Osteocyte (in vitro differentiated cells): Measurements from ENCODE around the gene MRPL55. TPM values are rescaled to one million over a fixed set of nuclear protein-coding genes. Genes with fewer than 3 reads are reported as not detected.

ENCODE experiments used
- DNase-seq: peaks from one replicate; pipeline ENCODE4 v3.0.0; 2021; ENCODE audit warnings: mixed read lengths; ENCODE audit not compliant: unreplicated experiment; ENCODE audit errors: extremely low spot score
- H3K27ac Mint-ChIP-seq: one replicate; pipeline ENCODE4 v1.8.0; 2021; ENCODE audit warnings: mild to moderate bottlenecking, mixed read lengths; ENCODE audit not compliant: unreplicated experiment
- H3K27me3 Mint-ChIP-seq: one replicate; pipeline ENCODE4 v1.8.0; 2021; ENCODE audit warnings: mixed read lengths; ENCODE audit not compliant: unreplicated experiment
- H3K36me3 Mint-ChIP-seq: one replicate; pipeline ENCODE4 v1.8.0; 2021; ENCODE audit warnings: mixed read lengths; ENCODE audit not compliant: unreplicated experiment
- H3K4me1 Mint-ChIP-seq: one replicate; pipeline ENCODE4 v1.8.0; 2021; ENCODE audit warnings: mixed read lengths; ENCODE audit not compliant: unreplicated experiment
- H3K4me3 Mint-ChIP-seq: one replicate; pipeline ENCODE4 v1.8.0; 2021; ENCODE audit warnings: mild to moderate bottlenecking, moderate library complexity, mixed read lengths; ENCODE audit not compliant: unreplicated experiment
- H3K9me3 Mint-ChIP-seq: one replicate; pipeline ENCODE4 v1.8.0; 2021; ENCODE audit warnings: mixed read lengths; ENCODE audit not compliant: unreplicated experiment
- total RNA-seq: library from RNA; stranded (reverse); gene quantifications from 2 replicates; pipeline ENCODE4 v1.2.1, GENCODE V29; 2021
- TF ChIP-seq, protein P1 (sequence below): fragments of 200-600 bp; sonication (generic); IDR thresholded peaks from 2 replicates; pipeline ENCODE4 v1.5.0; 2021; ENCODE audit warnings: antibody characterized with exemption, mild to moderate bottlenecking, moderate library complexity

The MRPL55 gene
- total RNA-seq, 1 donor from 2014 or later: 46.1 TPM

DNA sequence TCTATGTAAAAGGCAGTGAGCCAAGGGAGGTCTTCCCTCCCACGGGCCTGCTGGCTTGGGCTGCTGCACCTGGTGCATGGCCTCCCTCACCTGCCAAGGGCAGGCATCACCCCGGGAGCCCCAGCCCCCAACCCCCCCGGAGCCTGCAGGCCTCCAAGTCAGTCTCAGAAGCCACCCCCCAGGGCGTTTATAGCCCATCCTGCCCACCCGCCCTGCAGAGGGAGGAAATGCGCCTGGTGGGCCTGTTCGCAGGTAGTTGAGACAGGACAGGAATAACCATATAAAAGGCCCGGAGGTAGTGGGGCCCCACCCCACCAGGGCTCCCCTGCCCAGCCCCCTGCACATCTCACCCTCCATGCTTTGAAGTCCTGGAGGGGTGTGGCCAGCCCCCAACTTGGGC lies 44.8 kb downstream of the MRPL55 start:
- no peak for DNase-seq
- H3K36me3 Mint-ChIP-seq: no peaks in the 10 kb centered on the region
- H3K27me3 Mint-ChIP-seq: peaks cover 28% of the 10 kb centered on the region
- no peak overlapping the region for H3K27ac Mint-ChIP-seq
- TF ChIP-seq, protein P1, sequence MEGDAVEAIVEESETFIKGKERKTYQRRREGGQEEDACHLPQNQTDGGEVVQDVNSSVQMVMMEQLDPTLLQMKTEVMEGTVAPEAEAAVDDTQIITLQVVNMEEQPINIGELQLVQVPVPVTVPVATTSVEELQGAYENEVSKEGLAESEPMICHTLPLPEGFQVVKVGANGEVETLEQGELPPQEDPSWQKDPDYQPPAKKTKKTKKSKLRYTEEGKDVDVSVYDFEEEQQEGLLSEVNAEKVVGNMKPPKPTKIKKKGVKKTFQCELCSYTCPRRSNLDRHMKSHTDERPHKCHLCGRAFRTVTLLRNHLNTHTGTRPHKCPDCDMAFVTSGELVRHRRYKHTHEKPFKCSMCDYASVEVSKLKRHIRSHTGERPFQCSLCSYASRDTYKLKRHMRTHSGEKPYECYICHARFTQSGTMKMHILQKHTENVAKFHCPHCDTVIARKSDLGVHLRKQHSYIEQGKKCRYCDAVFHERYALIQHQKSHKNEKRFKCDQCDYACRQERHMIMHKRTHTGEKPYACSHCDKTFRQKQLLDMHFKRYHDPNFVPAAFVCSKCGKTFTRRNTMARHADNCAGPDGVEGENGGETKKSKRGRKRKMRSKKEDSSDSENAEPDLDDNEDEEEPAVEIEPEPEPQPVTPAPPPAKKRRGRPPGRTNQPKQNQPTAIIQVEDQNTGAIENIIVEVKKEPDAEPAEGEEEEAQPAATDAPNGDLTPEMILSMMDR: no peak
- H3K4me1 Mint-ChIP-seq: peaks cover 3% of the 10 kb centered on the region
- no peak overlapping the region for H3K4me3 Mint-ChIP-seq
- no peaks in the 10 kb centered on the region for H3K9me3 Mint-ChIP-seq

DNA sequence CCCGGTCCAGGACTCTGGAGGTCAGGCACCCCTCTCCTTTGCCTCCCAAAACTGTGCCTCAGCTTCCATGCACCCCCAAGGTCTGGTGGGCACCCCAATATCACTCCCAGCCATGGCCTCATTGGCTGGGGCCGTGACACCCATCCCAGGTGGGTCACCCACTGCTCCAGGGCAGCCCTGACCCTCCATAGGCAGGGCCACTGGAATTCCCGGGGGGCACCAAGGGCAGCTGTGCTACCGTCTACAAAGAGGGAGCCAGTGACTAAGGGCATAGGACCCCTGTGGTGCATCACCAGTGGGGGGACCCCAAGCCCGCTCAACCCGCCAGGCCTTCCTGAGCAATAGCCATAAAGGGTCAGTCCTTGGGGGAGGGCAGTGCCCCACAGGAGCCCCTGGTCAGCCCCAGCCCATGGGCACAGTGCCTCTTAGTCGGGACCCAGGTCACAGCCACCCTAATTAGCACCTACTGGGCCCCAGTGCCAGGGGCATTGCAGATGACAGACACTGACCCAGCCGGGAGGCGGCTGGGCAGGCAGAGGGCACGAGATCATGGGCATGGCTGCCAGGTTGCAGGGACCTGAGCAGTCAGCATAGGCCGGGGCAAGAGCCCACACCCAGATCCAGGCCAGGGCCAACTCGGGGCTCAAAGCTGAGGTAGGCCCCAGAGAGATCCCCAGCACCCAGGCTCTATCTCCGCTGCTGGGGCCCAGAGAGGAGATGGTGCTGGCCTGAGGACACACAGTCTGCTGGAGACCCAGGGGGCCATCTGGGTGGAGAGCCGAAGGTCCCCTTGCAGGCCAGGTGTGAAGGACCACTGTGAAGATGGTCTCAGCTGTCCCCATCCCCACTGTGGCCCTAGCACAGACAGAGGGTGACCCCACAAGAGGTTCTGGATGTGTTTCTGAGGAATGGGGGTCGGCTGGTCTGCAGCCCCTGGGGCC lies 45.6 kb downstream of the MRPL55 start:
- no peaks in the 10 kb centered on the region for H3K36me3 Mint-ChIP-seq
- no peaks in the 10 kb centered on the region for H3K9me3 Mint-ChIP-seq
- no peak for DNase-seq
- no peak overlapping the region for H3K4me3 Mint-ChIP-seq
- TF ChIP-seq, protein P1: no peak
- H3K27ac Mint-ChIP-seq: no peak overlapping the region
- H3K27me3 Mint-ChIP-seq: peaks cover 32% of the 10 kb centered on the region
- peaks cover 3% of the 10 kb centered on the region for H3K4me1 Mint-ChIP-seq

DNA sequence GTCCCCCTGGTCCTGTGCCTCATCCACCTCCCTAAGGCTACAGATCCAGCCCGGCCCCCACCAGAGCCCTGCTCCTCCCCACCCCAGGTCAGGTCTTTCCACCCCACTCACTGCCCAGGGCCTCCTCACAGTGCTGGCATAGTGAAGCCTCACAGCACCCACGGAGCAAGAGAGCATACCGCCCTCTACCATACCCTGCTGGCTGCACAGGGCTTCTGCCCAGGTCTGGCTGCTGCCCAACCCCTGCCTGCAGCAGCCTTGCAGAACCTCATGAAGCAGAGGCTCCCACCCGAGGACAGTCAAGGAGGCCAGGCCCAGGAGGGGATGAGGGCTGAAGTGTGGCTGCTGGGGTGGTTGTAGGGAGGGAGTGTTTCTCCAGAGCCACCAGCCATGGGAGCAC lies 46.3 kb downstream of the MRPL55 start:
- H3K27me3 Mint-ChIP-seq: peaks cover 39% of the 10 kb centered on the region
- no peaks in the 10 kb centered on the region for H3K36me3 Mint-ChIP-seq
- no peaks in the 10 kb centered on the region for H3K9me3 Mint-ChIP-seq
- H3K4me1 Mint-ChIP-seq: peaks cover 3% of the 10 kb centered on the region
- H3K4me3 Mint-ChIP-seq: no peak overlapping the region
- no peak overlapping the region for H3K27ac Mint-ChIP-seq
- DNase-seq: no peak
- TF ChIP-seq, protein P1: no peak

- TF ChIP-seq, protein P1: no peak
- DNase-seq: no peak
- no peak overlapping the region for H3K4me3 Mint-ChIP-seq
- peaks cover 3% of the 10 kb centered on the region for H3K4me1 Mint-ChIP-seq
- no peaks in the 10 kb centered on the region for H3K36me3 Mint-ChIP-seq
- H3K27ac Mint-ChIP-seq: no peak overlapping the region
- no peaks in the 10 kb centered on the region for H3K9me3 Mint-ChIP-seq
- peaks cover 41% of the 10 kb centered on the region for H3K27me3 Mint-ChIP-seq
Observed at GRCh38 chr1:228062085-228062791, 46.9 kb downstream of the MRPL55 start.
